ENCODE measurements around the gene RNU6-8. TPM values are rescaled to one million over a fixed set of nuclear protein-coding genes. Genes with fewer than 3 reads are reported as not detected.

Gene RNU6-8
- total RNA-seq, 1 experiment from 2014 or later, result not detected

DNA sequence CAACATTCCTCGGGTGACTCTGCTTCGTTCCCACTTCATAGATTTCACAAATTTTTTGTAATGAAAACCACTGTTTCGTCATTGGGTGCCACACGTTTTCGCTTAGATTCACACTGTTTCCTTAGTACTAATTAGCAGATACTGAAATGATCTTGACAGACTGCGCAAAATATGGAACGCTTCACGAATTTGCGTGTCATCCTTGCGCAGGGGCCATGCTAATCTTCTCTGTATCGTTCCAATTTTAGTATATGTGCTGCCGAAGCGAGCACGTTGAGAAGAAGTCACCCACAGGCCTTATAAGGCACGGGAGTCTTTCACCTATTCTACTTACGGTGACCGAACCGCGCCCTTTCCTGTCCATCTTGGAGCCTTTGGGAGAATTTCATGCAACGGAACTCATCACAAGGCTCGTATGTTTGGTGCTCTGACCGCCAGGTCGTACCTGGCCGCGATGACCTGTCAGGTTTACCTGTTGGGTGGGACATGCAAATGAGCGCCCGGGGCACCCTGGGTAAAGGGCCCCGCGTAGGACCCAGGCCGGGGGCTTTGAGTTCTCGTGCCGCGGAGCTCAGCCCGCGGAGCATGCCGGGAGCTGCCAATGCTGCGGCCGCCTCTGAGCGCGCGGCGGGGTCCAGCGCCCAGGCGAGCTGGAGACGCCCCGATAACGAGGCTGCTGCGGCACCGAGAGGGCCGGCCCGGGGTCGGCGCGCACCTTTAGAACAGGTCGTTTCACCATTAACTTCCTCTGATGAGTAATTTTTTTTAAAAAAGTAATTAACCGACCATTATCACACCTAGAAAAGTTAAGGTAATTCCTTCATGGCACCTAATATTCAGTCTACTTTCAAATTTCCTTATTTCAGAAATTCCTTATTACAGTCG lies at the start of gene RNU6-8 (continued):
- TF ChIP-seq, protein P1, sequence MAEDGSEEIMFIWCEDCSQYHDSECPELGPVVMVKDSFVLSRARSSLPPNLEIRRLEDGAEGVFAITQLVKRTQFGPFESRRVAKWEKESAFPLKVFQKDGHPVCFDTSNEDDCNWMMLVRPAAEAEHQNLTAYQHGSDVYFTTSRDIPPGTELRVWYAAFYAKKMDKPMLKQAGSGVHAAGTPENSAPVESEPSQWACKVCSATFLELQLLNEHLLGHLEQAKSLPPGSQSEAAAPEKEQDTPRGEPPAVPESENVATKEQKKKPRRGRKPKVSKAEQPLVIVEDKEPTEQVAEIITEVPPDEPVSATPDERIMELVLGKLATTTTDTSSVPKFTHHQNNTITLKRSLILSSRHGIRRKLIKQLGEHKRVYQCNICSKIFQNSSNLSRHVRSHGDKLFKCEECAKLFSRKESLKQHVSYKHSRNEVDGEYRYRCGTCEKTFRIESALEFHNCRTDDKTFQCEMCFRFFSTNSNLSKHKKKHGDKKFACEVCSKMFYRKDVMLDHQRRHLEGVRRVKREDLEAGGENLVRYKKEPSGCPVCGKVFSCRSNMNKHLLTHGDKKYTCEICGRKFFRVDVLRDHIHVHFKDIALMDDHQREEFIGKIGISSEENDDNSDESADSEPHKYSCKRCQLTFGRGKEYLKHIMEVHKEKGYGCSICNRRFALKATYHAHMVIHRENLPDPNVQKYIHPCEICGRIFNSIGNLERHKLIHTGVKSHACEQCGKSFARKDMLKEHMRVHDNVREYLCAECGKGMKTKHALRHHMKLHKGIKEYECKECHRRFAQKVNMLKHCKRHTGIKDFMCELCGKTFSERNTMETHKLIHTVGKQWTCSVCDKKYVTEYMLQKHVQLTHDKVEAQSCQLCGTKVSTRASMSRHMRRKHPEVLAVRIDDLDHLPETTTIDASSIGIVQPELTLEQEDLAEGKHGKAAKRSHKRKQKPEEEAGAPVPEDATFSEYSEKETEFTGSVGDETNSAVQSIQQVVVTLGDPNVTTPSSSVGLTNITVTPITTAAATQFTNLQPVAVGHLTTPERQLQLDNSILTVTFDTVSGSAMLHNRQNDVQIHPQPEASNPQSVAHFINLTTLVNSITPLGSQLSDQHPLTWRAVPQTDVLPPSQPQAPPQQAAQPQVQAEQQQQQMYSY (CRISPR knock-in tag; IDR thresholded peaks at IDR 0.05), result no peak
- TF ChIP-seq NR1H2 (CRISPR knock-in tag; IDR thresholded peaks at IDR 0.05) (no peak), ESRRA (CRISPR knock-in tag; IDR thresholded peaks at IDR 0.05; ENCODE audit: borderline replicate concordance) (no peak), TEAD4 (CRISPR knock-in tag; IDR thresholded peaks at IDR 0.05) (no peak), GABPB1 (CRISPR knock-in tag; IDR thresholded peaks at IDR 0.05) (peak; percentile 38), SMAD4 (CRISPR knock-in tag; IDR thresholded peaks at IDR 0.05) (no peak), OVOL2 (CRISPR knock-in tag; IDR thresholded peaks at IDR 0.05; ENCODE audit: borderline replicate concordance) (no peak), MXD4 (CRISPR knock-in tag; IDR thresholded peaks at IDR 0.05; ENCODE audit: borderline replicate concordance) (no peak), JUN (CRISPR knock-in tag; IDR thresholded peaks at IDR 0.05) (no peak), ETV6 (CRISPR knock-in tag; IDR thresholded peaks at IDR 0.05) (peak; percentile 36; the same call in 1 of the 2 replicates), RELA (CRISPR knock-in tag; IDR thresholded peaks at IDR 0.05; ENCODE audit: borderline replicate concordance) (no peak), SOX15 (CRISPR knock-in tag; IDR thresholded peaks at IDR 0.05) (no peak), ZNF416 (CRISPR knock-in tag; IDR thresholded peaks at IDR 0.05) (no peak)
- TF ChIP-seq, protein P2, sequence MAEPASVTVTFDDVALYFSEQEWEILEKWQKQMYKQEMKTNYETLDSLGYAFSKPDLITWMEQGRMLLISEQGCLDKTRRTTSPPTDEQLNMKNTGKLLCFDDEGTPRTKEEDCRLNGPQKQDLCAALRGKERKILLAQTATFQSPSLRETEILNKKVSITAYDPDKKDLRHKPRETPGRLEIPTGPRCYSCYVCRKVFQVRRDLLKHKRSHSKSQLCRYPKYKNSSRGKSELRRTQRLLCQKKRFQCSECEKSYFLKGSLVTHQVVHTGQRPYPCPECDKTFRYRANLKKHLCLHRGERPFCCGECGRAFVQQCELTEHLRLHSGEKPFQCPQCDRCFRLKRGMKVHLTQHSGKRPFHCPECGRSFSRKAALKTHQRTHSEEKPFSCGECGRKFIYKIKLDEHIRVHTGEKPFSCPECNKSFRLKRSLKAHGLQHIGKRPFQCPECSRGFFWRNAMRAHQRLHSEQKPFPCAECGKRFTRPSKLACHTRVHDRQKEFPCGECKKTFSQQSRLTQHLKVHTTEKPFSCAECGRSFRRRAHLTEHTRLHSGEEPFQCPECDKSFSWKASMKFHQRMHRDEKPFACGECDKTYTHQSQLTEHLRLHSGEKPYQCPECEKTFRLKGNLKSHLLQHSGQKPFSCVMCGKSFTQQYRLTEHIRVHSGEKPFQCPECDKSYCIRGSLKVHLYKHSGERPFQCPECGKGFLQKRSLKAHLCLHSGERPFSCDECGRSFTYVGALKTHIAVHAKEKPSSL (CRISPR knock-in tag; conservative IDR thresholded peaks at IDR 0.05), result no peak
- TF ChIP-seq, protein P3, sequence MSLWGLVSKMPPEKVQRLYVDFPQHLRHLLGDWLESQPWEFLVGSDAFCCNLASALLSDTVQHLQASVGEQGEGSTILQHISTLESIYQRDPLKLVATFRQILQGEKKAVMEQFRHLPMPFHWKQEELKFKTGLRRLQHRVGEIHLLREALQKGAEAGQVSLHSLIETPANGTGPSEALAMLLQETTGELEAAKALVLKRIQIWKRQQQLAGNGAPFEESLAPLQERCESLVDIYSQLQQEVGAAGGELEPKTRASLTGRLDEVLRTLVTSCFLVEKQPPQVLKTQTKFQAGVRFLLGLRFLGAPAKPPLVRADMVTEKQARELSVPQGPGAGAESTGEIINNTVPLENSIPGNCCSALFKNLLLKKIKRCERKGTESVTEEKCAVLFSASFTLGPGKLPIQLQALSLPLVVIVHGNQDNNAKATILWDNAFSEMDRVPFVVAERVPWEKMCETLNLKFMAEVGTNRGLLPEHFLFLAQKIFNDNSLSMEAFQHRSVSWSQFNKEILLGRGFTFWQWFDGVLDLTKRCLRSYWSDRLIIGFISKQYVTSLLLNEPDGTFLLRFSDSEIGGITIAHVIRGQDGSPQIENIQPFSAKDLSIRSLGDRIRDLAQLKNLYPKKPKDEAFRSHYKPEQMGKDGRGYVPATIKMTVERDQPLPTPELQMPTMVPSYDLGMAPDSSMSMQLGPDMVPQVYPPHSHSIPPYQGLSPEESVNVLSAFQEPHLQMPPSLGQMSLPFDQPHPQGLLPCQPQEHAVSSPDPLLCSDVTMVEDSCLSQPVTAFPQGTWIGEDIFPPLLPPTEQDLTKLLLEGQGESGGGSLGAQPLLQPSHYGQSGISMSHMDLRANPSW (CRISPR knock-in tag; conservative IDR thresholded peaks at IDR 0.05; ENCODE audit: low read depth), result no peak
- TF ChIP-seq, protein P4, sequence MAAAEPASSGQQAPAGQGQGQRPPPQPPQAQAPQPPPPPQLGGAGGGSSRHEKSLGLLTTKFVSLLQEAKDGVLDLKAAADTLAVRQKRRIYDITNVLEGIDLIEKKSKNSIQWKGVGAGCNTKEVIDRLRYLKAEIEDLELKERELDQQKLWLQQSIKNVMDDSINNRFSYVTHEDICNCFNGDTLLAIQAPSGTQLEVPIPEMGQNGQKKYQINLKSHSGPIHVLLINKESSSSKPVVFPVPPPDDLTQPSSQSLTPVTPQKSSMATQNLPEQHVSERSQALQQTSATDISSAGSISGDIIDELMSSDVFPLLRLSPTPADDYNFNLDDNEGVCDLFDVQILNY (CRISPR knock-in tag; IDR thresholded peaks at IDR 0.05), result peak; percentile 47; the same call in 1 of the 2 replicates

Data from WTC11 (cell line).